Measurements from ENCODE around the gene PRELID2. TPM values are rescaled to one million over a fixed set of nuclear protein-coding genes. Genes with fewer than 3 reads are reported as not detected.

PRELID2 gene
- 10 to 100 TPM in 1 of 4 donors, 1 to 10 TPM in 3; 3.0 to 17.9 (median 4.3) TPM for total RNA-seq

- Histone ChIP-seq H3K4me1 (peaks cover 20% of the 10 kb centered on the region), H3K4me3 (peak within 1 kb of the TSS; percentile 67)
- WGBS: 2% methylated on average over 13 of the region's 71 CpGs
These were observed at the start of gene PRELID2 for GRCh38 chr5:145834917-145835847. TSS of gene PRELID2 (minus strand) at chr5:145835342. CDS start at chr5:145835251, 91 bp downstream.

GRCh38 chr5:145874765-145875164 is 39.6 kb upstream of the PRELID2 start:
- no peak for DNase-seq (ENCODE audit: low spot score in 2 of 2)
- no peaks in the 10 kb centered on the region for H3K9me3 ChIP-seq
- no peaks in the 10 kb centered on the region for H3K27me3 ChIP-seq
- WGBS: 83% methylated on average over 2 of the region's 2 CpGs
- H3K27ac ChIP-seq: no peak overlapping the region
- H3K4me3 ChIP-seq: no peak overlapping the region
- H3K4me1 ChIP-seq: no peaks in the 10 kb centered on the region
- H3K36me3 ChIP-seq: no peaks in the 10 kb centered on the region
- TF ChIP-seq EP300 (IDR thresholded peaks at IDR 0.05) (no peak), POLR2A (IDR thresholded peaks at IDR 0.05) (no peak), CTCF (IDR thresholded peaks at IDR 0.05) (no peak), POLR2AphosphoS5 (IDR thresholded peaks at IDR 0.05) (no peak)

More at GRCh38 chr5:145834917-145835847, at the start of gene PRELID2:
- peak; percentile 88 to 90 for DNase-seq (ENCODE audit: low spot score in 2 of 2)
- TF ChIP-seq CTCF (IDR thresholded peaks at IDR 0.05): no peak
- TF ChIP-seq POLR2A (IDR thresholded peaks at IDR 0.05): peak in 1 of 2 donors; percentile 35
- H3K27me3 ChIP-seq: no peaks in the 10 kb centered on the region
- no peaks in the 10 kb centered on the region for H3K36me3 ChIP-seq
- no peaks in the 10 kb centered on the region for H3K9me3 ChIP-seq
- H3K27ac ChIP-seq: peak within 1 kb of the TSS; percentile 74

- Histone ChIP-seq H3K36me3 (no peaks in the 10 kb centered on the region), H3K27ac (no peak within 1 kb of the TSS), H3K4me3 (no peak within 1 kb of the TSS), H3K4me1 (no peaks in the 10 kb centered on the region), H3K27me3 (no peaks in the 10 kb centered on the region), H3K9me3 (no peaks in the 10 kb centered on the region)
- 82% methylated on average over 3 of the region's 3 CpGs for WGBS
- TF ChIP-seq CTCF (IDR thresholded peaks at IDR 0.05) (no peak), POLR2A (IDR thresholded peaks at IDR 0.05) (no peak)
- no peak for DNase-seq (ENCODE audit: low spot score in 2 of 2)
These were observed 37.8 kb upstream of the PRELID2 start, which contains the start of gene GRXCR2 for GRCh38 chr5:145872914-145873313. TSS of gene GRXCR2 (minus strand) at chr5:145873014. CDS start at chr5:145872968, 46 bp downstream.

GRCh38 chr5:145872486-145872885 is 37.3 kb upstream of the PRELID2 start:
- 89% methylated on average over 8 of the region's 8 CpGs for WGBS
- no peak for DNase-seq (ENCODE audit: low spot score in 2 of 2)
- H3K9me3 ChIP-seq: no peaks in the 10 kb centered on the region

More at GRCh38 chr5:145872486-145872885, 37.3 kb upstream of the PRELID2 start:
- Histone ChIP-seq H3K36me3 (no peaks in the 10 kb centered on the region), H3K27me3 (no peaks in the 10 kb centered on the region), H3K4me1 (no peaks in the 10 kb centered on the region), H3K4me3 (no peak overlapping the region), H3K27ac (no peak overlapping the region)
- TF ChIP-seq CTCF (IDR thresholded peaks at IDR 0.05) (no peak), POLR2AphosphoS5 (IDR thresholded peaks at IDR 0.05) (no peak), POLR2A (IDR thresholded peaks at IDR 0.05) (no peak), EP300 (IDR thresholded peaks at IDR 0.05) (no peak)
